Bronchial epithelial cell (primary cell): ENCODE results near the gene XPNPEP1. TPM values are rescaled to one million over a fixed set of nuclear protein-coding genes. Genes with fewer than 3 reads are reported as not detected.

Source experiments
- DNase-seq: peaks from one replicate; pipeline ENCODE4 v3.0.0-alpha.2; 2010; ENCODE audit warnings: low read depth
- FAIRE-seq: peaks from 2 replicates; lab custom pipeline; 2011; peaks lifted over from hg19 to GRCh38; lab: Jason Lieb, UNC
- H3K27me3 ChIP-seq: 2 replicates; pipeline ENCODE4 v1.5.1; 2011; ENCODE audit warnings: low read length; ENCODE audit not compliant: control insufficient read depth, insufficient read depth
- H3K36me3 ChIP-seq: 2 replicates; pipeline ENCODE4 v1.5.1; 2011; ENCODE audit warnings: low read length; ENCODE audit not compliant: control insufficient read depth, insufficient read depth
- H3K4me3 ChIP-seq: 2 replicates; pipeline ENCODE4 v1.5.1; 2011; ENCODE audit warnings: mild to moderate bottlenecking, low read depth, low read length, control low read depth
- CTCF ChIP-seq: IDR thresholded peaks from 2 replicates; pipeline ENCODE4 v1.5.1; 2011; ENCODE audit warnings: mild to moderate bottlenecking, moderate library complexity, low read length, control low read depth, inconsistent platforms; ENCODE audit not compliant: insufficient read depth, severe bottlenecking
- total RNA-seq: library from RNA; depleted of rRNA; stranded (reverse); fragments of >200 nt; gene quantifications from 2 replicates; pipeline ENCODE4 v1.2.1, GENCODE V29; 2014

XPNPEP1 gene
- total RNA-seq, 1 donor from 2014 or later: 76.6 TPM

GRCh38 chr10:109851616-109852474 is 71.5 kb downstream of the XPNPEP1 start:
- H3K27me3 ChIP-seq: no peaks in the 10 kb centered on the region

GRCh38 chr10:109846832-109847231 is 76.5 kb downstream of the XPNPEP1 start:
- Histone ChIP-seq H3K4me3 (no peak overlapping the region), H3K36me3 (no peaks in the 10 kb centered on the region), H3K27me3 (no peaks in the 10 kb centered on the region)
- TF ChIP-seq CTCF: no peak
- FAIRE-seq (peak; percentile 43), DNase-seq (no peak)

More at GRCh38 chr10:109851616-109852474, 71.5 kb downstream of the XPNPEP1 start:
- Histone ChIP-seq H3K4me3 (no peak overlapping the region), H3K36me3 (no peaks in the 10 kb centered on the region)
- FAIRE-seq: no peak
- no peak for TF ChIP-seq CTCF
- DNase-seq: no peak

- no peak overlapping the region for H3K4me3 ChIP-seq
- DNase-seq (no peak), FAIRE-seq (no peak)
- no peak for TF ChIP-seq CTCF
- no peaks in the 10 kb centered on the region for H3K36me3 ChIP-seq
- H3K27me3 ChIP-seq: no peaks in the 10 kb centered on the region
These were observed 78.0 kb downstream of the XPNPEP1 start for GRCh38 chr10:109845308-109845707.

- Histone ChIP-seq H3K4me3 (no peak overlapping the region), H3K36me3 (no peaks in the 10 kb centered on the region), H3K27me3 (no peaks in the 10 kb centered on the region)
- no peak for FAIRE-seq
- no peak for TF ChIP-seq CTCF
- DNase-seq: no peak
These were observed 84.6 kb downstream of the XPNPEP1 start for GRCh38 chr10:109838592-109839244.

GRCh38 chr10:109837384-109837783 is 85.9 kb downstream of the XPNPEP1 start:
- Histone ChIP-seq H3K27me3 (no peaks in the 10 kb centered on the region), H3K36me3 (no peaks in the 10 kb centered on the region), H3K4me3 (no peak overlapping the region)
- no peak for TF ChIP-seq CTCF
- FAIRE-seq (no peak), DNase-seq (no peak)
